Activated CD8-positive, alpha-beta memory T cell treated with anti-CD3 and anti-CD28 coated beads, Interleukin-2, amount 50 U/mL, for 4 hours (primary cell): ENCODE measurements around the gene CDH13.

Experiments
- DNase-seq: peaks from one replicate; pipeline ENCODE4 v3.0.0-alpha.2; 2020

CDH13 gene

GRCh38 chr16:83397601-83398291 lies 771.0 kb downstream of the CDH13 start:
- DNase-seq = no peak

- DNase-seq = no peak
These were observed 773.5 kb downstream of the CDH13 start for GRCh38 chr16:83400234-83400633.

DNA sequence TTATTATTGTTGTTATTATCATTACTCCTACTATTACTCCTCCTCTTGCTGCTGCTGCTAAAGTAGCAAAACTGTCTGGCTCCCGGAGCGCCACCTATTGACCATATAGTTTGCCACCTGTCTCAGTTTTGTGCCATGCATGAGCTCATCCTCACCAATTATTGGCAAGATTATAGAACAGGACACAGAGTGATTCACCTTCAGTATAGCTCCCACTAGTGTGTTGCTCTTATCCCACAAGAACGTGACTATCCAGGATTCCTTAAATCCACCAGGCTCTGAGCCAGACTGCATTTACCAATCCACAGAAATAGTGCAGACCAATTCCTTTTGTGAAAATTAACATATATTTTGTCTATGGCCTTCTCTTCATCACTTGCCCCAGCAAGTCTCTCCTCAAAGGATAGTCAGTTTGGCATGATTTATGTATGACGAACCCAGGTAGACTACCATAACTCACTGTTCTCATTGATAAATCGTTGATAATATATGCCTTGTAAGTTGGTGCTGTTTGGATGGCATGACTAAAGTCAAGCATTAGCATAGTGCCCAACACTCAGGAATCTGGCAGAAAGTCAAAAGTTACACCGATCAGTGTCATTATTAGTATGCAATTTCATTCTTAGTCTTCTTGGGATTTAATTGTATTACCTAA lies 775.5 kb downstream of the CDH13 start:
- no peak for DNase-seq

DNA sequence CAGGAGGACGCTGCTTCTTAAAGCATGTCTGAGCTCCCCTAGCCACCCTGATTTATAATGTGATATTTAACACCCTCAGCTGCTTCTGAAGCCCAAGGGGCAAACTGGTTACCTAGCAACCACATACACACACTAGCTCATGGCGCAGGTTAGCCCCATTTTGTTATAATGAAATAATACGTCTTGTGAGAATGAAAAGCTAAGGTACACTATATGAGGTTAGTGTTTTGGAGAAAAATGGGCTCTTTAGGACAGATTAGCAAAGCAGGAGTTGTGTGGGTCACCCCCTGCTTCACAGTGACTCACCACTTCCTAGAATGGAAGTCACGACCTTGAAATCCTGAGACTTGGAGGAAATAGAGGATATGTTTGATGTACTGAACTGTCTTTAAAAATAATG lies 776.2 kb downstream of the CDH13 start:
- DNase-seq = no peak

DNA sequence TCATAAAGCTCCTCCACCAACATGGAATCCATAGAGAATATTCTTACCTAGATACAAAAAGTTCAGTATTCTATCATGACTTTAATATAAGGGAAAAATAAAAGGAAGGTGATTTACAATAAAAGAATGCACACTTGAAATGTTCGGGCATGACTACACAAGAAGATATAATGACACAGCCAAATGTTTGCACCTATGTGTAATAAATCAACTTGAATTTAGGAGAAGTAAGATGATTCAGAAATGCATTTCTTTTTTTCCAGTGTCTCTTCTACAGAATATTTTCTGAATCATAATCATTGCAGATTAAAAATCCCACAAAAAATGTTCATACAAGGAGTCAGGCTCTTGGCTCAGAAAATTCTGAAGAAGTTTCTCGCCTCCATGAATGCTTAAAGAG lies 777.0 kb downstream of the CDH13 start:
- DNase-seq = no peak

- DNase-seq = no peak
These were observed 777.5 kb downstream of the CDH13 start for GRCh38 chr16:83404261-83404660.

- DNase-seq = no peak
These were observed 781.2 kb downstream of the CDH13 start for GRCh38 chr16:83407928-83408327.

DNA sequence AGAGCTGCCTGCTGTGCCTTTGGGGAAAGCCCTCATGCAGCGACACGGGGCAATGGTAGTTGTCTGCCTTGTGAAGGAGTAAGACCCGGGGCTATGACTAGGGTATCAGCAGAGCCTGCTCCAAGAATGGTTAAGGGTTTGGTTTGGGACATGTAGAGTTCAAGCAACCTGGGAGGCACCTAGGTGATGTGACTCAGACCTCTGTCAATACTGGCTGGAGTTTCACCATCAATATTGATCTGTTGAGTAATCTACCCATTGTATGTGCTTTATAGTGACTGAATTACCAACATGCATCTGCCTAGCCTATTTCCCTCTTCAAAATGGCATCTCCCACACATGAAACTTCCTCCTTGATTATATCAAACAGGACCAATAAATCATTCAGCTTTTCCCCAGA lies 782.6 kb downstream of the CDH13 start:
- DNase-seq = no peak

DNA sequence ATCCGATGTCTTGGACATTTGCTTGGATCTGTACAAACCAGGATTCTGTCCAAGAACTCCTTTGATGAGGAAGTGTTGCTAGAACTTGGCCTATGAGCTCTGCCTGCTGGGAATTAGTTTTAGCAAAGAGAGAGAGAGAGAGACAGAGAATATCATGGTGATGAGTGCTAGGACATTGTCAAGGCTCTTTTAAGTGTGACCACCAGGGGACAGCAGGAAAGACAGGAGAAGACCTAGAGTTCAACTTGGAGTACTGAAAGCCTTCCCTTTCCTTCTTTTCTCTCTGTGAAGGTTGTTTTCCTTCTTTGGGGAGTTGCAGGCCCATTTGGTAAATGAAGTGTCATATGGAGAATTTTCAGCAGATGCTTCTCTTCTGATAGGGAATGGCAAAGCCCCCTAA lies 791.8 kb downstream of the CDH13 start:
- no peak for DNase-seq

DNA sequence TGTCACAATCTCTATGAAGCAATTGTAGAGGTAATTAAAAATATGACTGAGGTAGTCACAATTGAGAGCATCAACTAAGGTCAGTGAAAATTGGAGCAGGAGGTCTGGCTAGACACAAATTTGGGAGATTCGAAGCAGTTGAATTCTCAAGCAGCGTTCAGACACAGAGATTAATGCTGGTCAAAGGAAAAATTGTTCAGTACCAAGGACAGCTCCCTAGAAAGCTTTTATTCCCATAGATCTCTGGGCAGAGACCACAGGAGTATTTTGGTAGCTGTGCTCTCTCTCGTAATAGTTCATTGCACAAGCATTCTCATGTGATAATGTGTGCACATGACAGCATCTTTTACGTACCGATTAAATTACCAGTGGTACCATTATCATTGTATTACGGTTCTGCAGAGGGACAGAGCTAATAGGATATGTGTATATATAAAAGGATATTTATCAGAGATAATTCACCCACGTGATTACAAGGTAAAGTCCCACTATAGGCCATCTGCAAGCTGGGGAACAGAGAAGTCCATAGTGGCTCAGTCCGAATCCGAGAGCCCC lies 793.5 kb downstream of the CDH13 start:
- DNase-seq = no peak

DNA sequence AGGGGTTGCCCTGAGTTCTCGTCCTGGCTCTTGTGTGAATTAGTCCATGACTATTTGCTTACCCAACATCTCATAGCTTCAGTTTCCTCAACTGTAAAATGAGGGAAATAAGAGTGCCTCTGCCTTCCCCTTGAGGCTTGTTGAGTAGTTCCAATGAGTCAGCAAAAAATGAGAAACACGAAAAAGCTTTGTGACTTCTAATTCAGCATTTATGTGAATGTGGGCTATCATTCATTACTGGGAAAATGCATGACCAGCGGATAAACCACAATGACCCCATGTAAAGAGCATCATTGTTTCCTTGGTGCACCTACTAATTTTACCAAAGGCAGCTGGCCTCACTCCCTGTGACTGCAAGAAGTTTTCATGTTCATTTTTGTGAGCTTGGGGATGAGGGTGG lies 806.4 kb downstream of the CDH13 start:
- no peak for DNase-seq

DNA sequence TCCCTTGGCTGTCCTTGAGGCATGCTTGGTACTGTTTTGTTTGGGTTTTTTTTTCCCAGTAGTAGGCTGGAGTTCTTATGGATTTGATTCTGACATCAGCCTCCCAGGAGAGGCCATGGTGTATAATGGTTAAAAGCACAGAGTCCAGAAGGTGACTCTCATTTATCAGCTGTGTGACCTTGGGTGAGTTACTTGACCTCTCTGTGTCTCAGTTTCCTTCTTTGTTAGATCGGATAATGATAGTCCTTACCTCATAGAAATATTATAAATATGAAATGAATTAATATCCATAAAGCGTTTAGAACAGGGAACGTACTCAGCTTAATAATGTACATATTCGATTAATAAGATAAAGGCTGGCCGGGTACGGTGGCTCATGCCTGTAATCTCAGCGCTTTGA lies 810.3 kb downstream of the CDH13 start:
- no peak for DNase-seq

DNA sequence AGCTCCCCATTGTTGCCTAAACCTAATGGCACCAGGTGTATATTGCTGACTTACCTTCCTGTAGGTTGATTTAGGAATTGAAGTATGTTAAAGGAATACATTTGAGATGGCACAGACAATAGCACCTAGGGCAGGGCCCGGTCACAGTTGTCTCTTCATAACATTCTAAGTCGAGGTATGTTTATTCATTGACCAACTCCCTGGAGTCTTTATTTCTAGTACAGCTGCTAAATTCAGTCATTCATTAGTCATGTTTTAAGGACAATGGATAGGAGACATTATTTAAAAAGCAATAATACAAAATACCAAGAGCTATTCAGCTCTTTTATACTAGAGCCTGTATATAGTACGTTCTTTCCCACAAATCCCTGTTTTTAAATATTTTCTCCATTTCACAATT lies 811.6 kb downstream of the CDH13 start:
- DNase-seq = no peak

DNA sequence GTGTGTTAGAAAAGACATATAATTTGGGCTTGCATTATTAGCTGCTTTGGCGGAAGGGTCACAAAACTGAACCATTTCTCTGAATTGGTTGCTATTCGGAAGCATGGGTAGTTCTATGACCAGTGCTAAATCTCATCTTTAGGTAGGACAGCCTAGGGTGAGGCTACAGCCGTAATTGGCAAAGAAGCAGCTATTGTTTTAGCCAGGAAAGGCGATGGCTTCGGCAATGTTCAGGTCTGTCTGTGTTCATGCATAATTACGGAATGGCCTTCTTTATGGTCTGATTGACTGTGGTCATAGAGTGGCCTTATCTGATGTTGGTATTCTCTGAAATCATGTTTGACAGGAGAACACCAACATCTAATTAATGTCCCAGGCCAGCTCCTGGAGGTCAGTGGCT lies 812.6 kb downstream of the CDH13 start:
- DNase-seq = no peak

DNA sequence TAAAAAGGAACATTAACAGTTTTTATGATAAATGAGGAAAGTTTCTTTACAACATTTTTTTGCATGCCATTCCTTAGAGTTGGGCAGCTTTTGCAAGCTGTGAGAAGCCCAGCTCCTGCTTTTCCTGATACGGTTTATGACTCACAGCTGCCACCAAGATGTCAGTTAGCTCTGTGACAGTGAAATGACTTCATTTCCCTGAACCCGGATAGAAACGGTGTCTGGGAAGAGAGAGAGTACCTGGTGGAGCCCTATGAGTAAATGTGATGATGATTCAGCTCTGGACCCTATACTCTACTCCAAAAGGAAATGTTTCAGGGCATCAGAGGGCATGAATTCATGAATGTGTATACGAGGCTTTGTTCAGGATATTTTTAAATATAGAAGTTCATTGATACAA lies 814.7 kb downstream of the CDH13 start:
- DNase-seq = no peak

- no peak for DNase-seq
These were observed 817.2 kb downstream of the CDH13 start for GRCh38 chr16:83443972-83444371.

DNA sequence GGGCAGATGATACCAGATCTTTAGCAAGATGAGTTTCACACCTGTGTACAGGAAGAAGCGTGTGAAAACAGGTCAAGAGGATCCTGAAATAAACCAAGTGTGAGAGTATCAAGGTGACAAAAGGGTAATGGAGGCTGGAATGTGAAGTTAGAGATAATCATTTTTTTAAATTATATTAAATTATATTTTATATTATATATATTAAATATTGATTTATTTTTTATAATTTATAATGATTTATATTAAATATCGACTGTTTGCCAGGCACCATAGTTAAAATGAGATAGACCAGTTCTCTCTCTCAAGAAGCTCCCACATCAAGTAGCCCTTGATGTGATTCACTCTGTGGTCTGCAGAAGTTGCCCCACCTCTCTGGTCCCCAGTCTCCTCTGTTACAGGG lies 820.8 kb downstream of the CDH13 start:
- DNase-seq = no peak

DNA sequence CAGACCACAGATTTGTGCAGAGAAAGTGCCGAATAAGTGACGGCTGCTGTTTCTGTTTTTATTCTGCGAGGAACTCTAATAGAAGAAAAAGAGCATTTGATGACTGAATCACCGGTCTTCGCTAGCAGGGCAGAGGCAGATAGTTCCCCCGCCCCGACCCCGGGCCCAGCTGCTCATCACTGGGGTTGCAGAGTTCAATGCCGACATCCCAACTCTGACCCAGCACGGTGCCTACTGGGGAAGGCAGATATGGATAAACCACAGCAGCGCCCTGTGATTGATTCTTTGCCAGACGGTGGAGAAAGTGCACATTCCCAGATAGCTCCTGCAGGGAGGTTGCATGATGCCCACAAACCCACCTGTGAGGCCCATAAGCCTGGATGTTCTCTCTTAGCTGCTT lies 823.1 kb downstream of the CDH13 start:
- DNase-seq = no peak

DNA sequence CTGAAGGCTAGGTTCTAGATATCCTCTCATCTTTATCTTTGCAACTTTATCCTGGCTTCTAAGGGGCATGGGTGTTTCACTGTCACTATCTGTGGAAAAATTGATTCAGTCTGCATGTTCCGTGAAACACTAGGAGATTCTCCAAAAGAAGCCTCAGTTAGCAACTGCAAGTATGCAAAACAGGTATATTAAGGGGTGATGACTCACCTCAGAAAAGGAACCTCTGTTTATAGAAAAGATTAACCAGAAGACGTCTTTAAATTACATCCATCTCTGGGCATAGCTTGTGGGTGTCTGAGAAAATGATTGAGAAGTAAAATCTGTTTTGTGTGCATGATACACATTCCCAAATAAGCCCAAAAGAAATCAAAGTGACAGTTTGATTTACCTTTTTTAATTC lies 827.2 kb downstream of the CDH13 start:
- no peak for DNase-seq

- DNase-seq = no peak
These were observed 828.9 kb downstream of the CDH13 start for GRCh38 chr16:83455716-83456115.

GRCh38 chr16:83456934-83457333 lies 830.2 kb downstream of the CDH13 start:
- no peak for DNase-seq

- no peak for DNase-seq
These were observed 831.8 kb downstream of the CDH13 start for GRCh38 chr16:83458612-83459011.

DNA sequence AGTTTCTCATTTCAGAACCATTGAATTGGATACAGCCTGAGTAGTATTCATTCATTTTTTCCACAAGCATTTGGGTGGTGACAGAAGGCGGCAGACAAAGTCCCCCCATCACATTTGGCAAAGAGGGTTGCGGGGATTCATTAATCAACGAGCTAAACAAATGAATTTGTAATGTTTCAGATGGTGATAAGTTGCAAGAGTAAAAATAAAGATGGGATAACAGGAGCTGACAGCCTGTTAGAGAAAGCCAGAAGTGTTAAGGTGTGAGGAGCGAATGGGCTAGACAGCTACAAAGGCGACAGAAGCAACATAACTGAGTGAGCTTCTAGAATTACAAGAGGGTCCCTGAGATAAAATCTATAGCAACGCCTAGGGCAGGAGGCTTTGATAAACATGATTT lies 838.2 kb downstream of the CDH13 start:
- DNase-seq = no peak

GRCh38 chr16:83470416-83470815 lies 843.6 kb downstream of the CDH13 start:
- no peak for DNase-seq
